H1 (cell line): ENCODE results near the gene MAVS. TPM values are rescaled to one million over a fixed set of nuclear protein-coding genes. Genes with fewer than 3 reads are reported as not detected.

Experiments used
- ATF2 ChIP-seq: IDR thresholded peaks from 2 replicates; pipeline ENCODE4 v1.6.1; 2012; ENCODE audit warnings: low read length, inconsistent platforms
- BACH1 ChIP-seq: IDR thresholded peaks from 2 replicates; pipeline ENCODE4 v1.6.1; 2012; ENCODE audit warnings: low read length, improper control_type of control experiment
- CHD7 ChIP-seq: fragments of 300-600 bp; sonication (generic); IDR thresholded peaks from 2 replicates; pipeline ENCODE4 v1.7.1; 2012; ENCODE audit warnings: low read length, moderate library complexity, mild to moderate bottlenecking, inconsistent platforms; ENCODE audit not compliant: insufficient replicate concordance
- GABPA ChIP-seq: IDR thresholded peaks from 2 replicates; pipeline ENCODE4 v1.6.1; 2011; ENCODE audit warnings: mild to moderate bottlenecking, low read length, moderate library complexity, borderline replicate concordance; ENCODE audit not compliant: insufficient read depth
- NANOG ChIP-seq: IDR thresholded peaks from 2 replicates; pipeline ENCODE4 v1.6.1; 2011; ENCODE audit warnings: low read length, low read depth, mild to moderate bottlenecking, inconsistent platforms; ENCODE audit not compliant: insufficient read depth, poor library complexity, severe bottlenecking
- RFX5 ChIP-seq: IDR thresholded peaks from 2 replicates; pipeline ENCODE4 v1.6.1; 2011; ENCODE audit warnings: low read depth, low read length, improper control_type of control experiment, borderline replicate concordance
- SP2 ChIP-seq: IDR thresholded peaks from 2 replicates; pipeline ENCODE4 v1.6.1; 2012; ENCODE audit warnings: mild to moderate bottlenecking, low read length, inconsistent platforms
- TAF7 ChIP-seq: optimal IDR thresholded peaks from 2 replicates; pipeline ENCODE3; 2011; ENCODE audit warnings: low read depth, mild to moderate bottlenecking, inconsistent platforms, low read length, moderate library complexity, borderline replicate concordance
- TEAD4 ChIP-seq: IDR thresholded peaks from 2 replicates; pipeline ENCODE4 v1.6.1; 2012; ENCODE audit warnings: low read depth, low read length, inconsistent platforms, mixed read lengths
- polyA plus RNA-seq, 7 experiments: library from polyadenylated mRNA; depleted of rRNA in 3 of 7; stranded (reverse) in 5 of 7; unstranded in 2 of 7; fragments of >200 nt in 5 of 7; fragments of 200-250 nt in 2 of 7; gene quantifications; 1 replicate in 5 of 7; 2 replicates in 1 of 7; 4 replicates in 1 of 7; pipeline versions ENCODE4 v1.2.1 to v1.2.3, GENCODE V29; 2011 to 2013; ENCODE audit warnings: missing spikeins in 2 of 7, mixed read lengths in 2 of 7
- total RNA-seq: library from RNA; stranded (reverse); fragmentation: NEBNext Ultra II Directional; extraction: Animal tissue kit (Norgen Biotek cat#: 25700); gene quantifications from 2 replicates; pipeline ENCODE4 v1.2.1, GENCODE V29; 2021

MAVS gene
- total and polyA plus RNA-seq, 2 of the 8 experiments (the other 6 are each of a cell fraction or from before 2014, with no cell fraction given), result 9.9 to 24.3 TPM

- TF ChIP-seq SP2 (no peak), TAF7 (no peak), GABPA (0 out of 2 replicates have a peak, but pooled peaks have one; percentile 10), BACH1 (no peak), CHD7 (no peak), RFX5 (no peak), NANOG (no peak), ATF2 (no peak), TEAD4 (peak; percentile 83)
Observed at GRCh38 chr20:3800256-3800877, 46.3 kb upstream of the MAVS start (continued).
